ENCODE measurements around the gene CACNA1C.

Gene CACNA1C

DNA sequence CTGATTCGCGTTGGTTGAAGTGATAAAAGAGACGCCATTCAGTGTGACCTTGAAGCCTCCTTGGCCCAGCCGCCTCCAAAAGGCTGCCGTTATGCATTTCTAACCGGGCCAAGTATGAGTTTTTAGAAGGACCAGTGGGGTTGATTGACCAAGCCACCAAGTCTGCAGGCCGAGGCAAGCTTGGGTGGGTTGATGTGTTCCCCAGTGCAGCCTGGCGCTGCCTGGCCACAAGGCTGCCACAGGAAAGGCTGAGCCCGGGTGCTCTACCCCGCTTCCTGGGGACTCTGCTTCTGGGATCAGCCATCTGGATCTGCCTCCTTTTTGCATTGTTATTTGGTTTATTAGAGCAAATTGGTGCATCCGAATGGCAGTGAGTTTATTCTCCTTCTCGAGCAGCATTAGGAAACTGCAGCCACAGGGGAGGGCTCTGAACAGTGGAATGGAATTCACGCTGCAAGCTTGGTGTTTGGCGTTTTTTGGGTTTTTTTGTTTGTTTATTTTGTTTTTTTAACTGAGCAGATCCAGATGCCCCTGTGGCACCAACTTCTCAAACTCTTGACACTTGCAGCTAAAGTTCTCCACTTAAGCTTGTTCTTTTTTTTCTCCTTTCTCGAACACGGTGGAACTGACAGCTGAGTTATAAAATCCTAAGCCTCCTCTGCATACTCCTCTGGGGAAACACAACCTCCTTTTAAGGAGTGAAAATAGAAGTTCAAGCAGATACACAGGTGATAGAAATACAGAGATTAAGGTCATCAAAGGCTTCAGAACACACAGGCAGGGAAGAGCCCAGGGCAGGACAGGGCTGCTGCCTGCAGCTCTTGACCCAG is 596.6 kb downstream of the CACNA1C start:
- TF ChIP-seq, protein P1, sequence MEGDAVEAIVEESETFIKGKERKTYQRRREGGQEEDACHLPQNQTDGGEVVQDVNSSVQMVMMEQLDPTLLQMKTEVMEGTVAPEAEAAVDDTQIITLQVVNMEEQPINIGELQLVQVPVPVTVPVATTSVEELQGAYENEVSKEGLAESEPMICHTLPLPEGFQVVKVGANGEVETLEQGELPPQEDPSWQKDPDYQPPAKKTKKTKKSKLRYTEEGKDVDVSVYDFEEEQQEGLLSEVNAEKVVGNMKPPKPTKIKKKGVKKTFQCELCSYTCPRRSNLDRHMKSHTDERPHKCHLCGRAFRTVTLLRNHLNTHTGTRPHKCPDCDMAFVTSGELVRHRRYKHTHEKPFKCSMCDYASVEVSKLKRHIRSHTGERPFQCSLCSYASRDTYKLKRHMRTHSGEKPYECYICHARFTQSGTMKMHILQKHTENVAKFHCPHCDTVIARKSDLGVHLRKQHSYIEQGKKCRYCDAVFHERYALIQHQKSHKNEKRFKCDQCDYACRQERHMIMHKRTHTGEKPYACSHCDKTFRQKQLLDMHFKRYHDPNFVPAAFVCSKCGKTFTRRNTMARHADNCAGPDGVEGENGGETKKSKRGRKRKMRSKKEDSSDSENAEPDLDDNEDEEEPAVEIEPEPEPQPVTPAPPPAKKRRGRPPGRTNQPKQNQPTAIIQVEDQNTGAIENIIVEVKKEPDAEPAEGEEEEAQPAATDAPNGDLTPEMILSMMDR (conservative IDR thresholded peaks at IDR 0.05), result no peak
- TF ChIP-seq ZFX (IDR thresholded peaks at IDR 0.05), result no peak
- no peak overlapping the region for H3K27ac ChIP-seq

DNA sequence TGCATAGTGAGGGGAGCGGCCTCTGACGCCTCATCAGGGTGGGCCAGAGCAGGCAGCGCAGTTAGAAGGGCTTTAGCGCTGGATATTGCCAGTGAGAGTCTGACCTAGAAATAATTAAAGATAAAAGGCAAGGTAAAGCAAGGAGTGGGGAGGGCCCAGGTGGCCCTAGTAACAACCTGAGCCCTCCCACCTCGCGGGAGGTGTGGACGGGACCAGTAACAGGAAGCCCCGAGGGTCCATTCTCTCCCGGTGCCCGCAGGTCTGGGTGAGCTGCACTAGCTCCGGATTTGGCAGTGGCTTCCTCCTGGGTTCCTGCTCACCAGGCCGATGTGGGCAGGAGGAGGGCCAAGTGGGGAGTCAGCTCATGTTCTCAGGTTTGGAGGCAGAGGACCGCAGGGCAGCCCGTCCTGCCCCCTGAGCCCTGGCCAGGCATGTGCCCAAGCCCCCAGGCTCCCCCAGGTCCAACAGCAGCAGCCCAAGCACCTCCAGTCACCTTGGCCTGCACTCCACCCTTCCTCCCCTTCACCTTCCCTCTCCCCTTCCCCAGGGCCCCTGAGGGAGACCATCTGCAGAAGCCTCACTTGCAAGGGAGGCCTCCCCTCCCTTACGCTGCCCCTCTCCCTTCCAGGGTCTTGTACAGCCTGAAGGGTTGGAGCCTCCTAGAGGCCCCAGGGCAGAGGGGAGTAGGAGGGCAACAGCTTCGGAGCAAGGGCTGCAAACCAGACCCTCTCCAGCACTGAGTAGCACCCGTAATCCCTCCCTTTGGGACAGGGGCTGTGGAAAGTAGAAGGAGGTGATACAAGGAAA is 597.7 kb downstream of the CACNA1C start:
- TF ChIP-seq, protein P1 (conservative IDR thresholded peaks at IDR 0.05), result no peak
- no peak for TF ChIP-seq ZFX (IDR thresholded peaks at IDR 0.05)
- H3K27ac ChIP-seq, result no peak overlapping the region

DNA sequence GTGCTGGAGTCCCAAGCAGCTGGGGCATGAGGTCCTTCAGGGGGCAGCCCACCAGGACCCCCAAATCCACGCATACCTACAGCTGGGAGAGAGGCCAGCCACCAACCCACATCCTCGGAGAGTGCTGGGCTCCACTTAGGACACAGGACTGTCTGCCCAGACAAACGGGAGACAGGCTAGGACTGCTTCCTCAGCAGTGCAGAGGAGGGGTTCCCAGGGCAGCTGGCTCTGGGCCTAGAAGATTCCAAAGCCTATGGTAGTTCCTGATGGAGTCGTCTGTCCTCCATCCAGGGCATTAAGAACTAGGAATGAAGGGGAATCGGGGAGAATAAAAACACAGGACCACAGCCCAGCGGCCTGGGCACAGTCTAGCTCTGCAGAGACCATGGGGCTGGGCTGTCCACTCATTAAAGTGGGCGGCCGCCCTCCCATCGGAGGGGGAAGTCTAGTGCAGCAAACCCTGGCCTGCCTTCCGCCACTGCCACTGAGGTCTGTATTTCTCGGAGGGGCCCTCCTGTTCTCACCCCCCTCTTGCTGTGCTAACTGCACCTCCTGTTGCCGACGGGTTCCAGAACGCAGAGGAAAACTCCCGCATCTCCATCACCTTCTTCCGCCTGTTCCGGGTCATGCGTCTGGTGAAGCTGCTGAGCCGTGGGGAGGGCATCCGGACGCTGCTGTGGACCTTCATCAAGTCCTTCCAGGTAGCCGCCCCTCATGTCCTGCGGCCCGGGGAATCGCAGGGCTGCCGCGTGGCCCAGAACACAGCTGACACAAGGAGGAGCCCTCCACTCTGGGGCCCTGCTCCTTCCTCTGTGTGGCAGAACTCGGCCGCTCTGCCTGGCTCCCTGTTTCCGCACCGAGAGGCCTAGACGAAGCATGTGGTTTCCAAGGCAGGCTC is 598.5 kb downstream of the CACNA1C start:
- TF ChIP-seq, protein P1 (conservative IDR thresholded peaks at IDR 0.05), result no peak
- TF ChIP-seq ZFX (IDR thresholded peaks at IDR 0.05), result no peak
- H3K27ac ChIP-seq, result no peak overlapping the region

DNA sequence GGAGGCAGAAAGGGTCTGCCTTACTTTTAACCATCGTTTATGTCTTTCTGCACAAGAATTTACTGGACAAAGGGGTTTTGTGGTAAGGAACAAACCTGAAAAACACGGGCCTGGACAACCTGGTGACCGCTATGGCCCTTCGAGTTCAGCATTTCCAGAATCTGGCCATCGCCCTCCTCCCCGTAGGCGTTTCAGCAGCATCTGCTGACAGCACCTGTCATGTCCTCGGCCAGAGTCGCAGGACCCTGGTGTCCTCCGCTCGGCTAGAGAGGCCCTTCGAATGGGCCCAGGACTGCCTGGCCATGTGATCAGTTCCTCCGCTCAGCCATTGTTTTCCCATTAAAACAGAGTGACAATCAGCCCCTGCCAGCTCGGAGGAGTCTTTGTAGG is 599.2 kb downstream of the CACNA1C start:
- H3K27ac ChIP-seq, result no peak overlapping the region
- TF ChIP-seq, protein P1 (conservative IDR thresholded peaks at IDR 0.05), result no peak
- TF ChIP-seq ZFX (IDR thresholded peaks at IDR 0.05), result no peak

DNA sequence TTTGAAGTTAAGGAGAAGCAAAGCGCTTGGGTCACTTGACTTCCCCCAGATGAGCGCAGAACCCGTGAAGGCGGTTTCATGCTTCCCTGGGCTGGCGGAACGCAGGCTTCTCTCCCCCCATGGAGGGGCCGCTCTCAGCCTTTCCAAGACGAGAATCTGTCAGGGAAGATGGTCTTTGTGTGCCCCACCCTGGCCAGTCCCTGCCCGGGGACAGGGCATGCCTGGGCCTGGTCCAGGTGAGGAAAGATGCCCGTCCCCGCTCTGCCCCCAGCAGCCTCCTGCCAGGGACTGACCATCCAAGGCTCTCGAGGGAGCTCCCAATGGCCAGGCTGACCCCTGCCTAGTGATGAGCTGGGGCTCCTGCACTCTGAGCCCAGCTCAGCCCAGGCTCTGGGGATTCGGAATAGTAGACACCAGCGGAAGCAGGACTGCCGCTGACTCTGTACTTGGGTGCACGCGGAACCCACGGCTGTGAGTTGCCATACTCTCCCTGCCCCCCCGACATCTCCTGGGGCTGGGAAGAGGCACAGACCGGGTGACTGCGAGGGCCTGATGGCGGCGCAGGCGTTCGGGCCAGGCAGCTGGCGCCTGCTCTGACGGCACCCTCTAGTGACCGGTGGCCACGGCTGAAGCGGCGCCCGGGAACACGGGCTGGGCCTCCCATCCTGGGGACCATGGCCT is 599.8 kb downstream of the CACNA1C start:
- TF ChIP-seq, protein P1 (conservative IDR thresholded peaks at IDR 0.05), result no peak
- TF ChIP-seq ZFX (IDR thresholded peaks at IDR 0.05), result no peak
- H3K27ac ChIP-seq, result no peak overlapping the region

DNA sequence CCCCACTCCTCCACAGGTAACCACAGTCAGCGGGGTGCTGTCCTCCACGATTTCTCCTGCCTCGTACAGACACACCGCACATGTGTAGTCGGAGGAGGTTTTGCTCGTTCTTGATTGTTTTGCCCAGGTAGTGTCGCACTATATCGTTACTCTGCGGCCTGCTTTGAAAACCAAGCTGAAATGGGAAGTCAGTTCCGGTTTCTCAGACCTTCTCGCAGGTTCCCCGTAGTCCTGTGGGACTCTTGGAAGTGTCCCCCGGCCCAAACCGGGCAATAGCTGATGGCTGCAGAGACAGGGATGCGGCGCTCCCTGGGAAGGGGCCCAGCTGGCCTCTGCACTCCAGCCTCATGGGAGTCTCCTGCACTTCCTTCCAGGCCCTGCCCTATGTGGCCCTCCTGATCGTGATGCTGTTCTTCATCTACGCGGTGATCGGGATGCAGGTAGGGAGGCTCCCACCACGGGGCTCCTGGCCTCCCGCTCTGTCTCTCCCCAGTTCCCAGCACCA is 600.7 kb downstream of the CACNA1C start:
- TF ChIP-seq, protein P1 (conservative IDR thresholded peaks at IDR 0.05), result no peak
- TF ChIP-seq ZFX (IDR thresholded peaks at IDR 0.05), result no peak
- no peak overlapping the region for H3K27ac ChIP-seq

Measured in C4-2B (cell line).